Mucosa of descending colon (tissue), 3 donors: ENCODE measurements around the gene AP3S1. TPM values are rescaled to one million over a fixed set of nuclear protein-coding genes. Genes with fewer than 3 reads are reported as not detected.

Experiments
- ATAC-seq: fragments of 200-7000 bp; cut with Tn5 transposase; one replicate; pipeline ENCODE4 v1.9.1; 2020; ENCODE audit warnings: mild to moderate bottlenecking, moderate library complexity
- DNase-seq, 3 donors: peaks; one replicate each; pipeline ENCODE4 v3.0.0-alpha.2; 2020
- H3K36me3 ChIP-seq: fragments of 200-600 bp; one replicate; pipeline ENCODE4 v1.8.0; 2021; ENCODE audit warnings: low read depth, mild to moderate bottlenecking
- H3K4me1 ChIP-seq: fragments of 200-600 bp; one replicate; pipeline ENCODE4 v1.8.0; 2021; ENCODE audit warnings: low read depth, mild to moderate bottlenecking
- H3K4me3 ChIP-seq: fragments of 200-600 bp; one replicate; pipeline ENCODE4 v1.8.0; 2021; ENCODE audit warnings: mild to moderate bottlenecking
- H3K9me3 ChIP-seq: fragments of 200-600 bp; one replicate; pipeline ENCODE4 v1.8.0; 2021; ENCODE audit warnings: mild to moderate bottlenecking
- intact Hi-C, 2 donors: fragments of 100-400 bp; cut with DNase I in 1 of 2; cut with micrococcal nuclease in 1 of 2; formaldehyde crosslinking; loops; one replicate each; pipeline versions ENCODE4 v1.11.0 to v1.11.1; 2022; cut with DNase I, micrococcal nuclease
- total RNA-seq, 3 donors: library from RNA; stranded (reverse); fragmentation: NEBNext Ultra II Directional in 2 of 3; extraction: Animal tissue kit (Norgen Biotek cat#: 25700) in 2 of 3; gene quantifications; one replicate each; pipeline versions ENCODE4 v1.2.1 to v1.2.4, GENCODE V29; 2021 to 2023
- TF ChIP-seq, protein P1 (sequence below): fragments of 200-600 bp; IDR thresholded peaks from one replicate; pipeline ENCODE4 v1.8.0; 2022; ENCODE audit warnings: antibody characterized with exemption, mild to moderate bottlenecking
- donor health status: DM: no; HTN: no; CAD: no; lungs with moderate emphysema.
- donor health status: DM: no; HTN: no; CAD: no.
- donor health status: DM: no; HTN: yes; CAD: no.

Gene AP3S1
- total RNA-seq, 3 donors from 2014 or later: 75.5 to 94.8 (median 76.2) TPM

DNA sequence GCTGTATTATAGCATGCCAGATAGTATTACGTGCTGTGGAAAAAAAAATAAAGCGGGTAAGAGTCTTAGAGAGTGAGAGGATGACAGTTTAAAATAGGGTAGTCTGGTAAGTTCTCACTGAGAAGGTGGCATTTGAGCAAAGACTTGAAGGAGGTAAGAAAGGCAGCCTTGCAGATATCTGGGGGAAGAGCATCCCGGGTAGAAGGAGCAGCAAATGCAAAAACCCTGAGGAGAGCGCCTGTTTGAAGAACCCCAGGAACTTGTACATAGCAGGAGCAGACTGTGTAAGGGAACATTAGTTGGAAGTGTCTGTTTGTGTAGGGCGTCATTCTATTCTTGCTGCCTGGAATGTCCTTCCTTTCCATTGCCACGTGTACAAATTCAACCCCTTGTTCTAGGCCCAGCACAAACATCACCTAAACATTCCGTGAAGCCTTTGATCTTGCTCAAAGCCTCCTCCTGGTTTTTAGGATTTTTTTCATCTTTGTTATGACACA is 2.6 kb downstream of the AP3S1 start:
- no peaks in the 10 kb centered on the region for H3K36me3 ChIP-seq
- no peak for DNase-seq
- TF ChIP-seq, protein P1, sequence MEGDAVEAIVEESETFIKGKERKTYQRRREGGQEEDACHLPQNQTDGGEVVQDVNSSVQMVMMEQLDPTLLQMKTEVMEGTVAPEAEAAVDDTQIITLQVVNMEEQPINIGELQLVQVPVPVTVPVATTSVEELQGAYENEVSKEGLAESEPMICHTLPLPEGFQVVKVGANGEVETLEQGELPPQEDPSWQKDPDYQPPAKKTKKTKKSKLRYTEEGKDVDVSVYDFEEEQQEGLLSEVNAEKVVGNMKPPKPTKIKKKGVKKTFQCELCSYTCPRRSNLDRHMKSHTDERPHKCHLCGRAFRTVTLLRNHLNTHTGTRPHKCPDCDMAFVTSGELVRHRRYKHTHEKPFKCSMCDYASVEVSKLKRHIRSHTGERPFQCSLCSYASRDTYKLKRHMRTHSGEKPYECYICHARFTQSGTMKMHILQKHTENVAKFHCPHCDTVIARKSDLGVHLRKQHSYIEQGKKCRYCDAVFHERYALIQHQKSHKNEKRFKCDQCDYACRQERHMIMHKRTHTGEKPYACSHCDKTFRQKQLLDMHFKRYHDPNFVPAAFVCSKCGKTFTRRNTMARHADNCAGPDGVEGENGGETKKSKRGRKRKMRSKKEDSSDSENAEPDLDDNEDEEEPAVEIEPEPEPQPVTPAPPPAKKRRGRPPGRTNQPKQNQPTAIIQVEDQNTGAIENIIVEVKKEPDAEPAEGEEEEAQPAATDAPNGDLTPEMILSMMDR: no peak
- H3K4me3 ChIP-seq: no peak overlapping the region
- H3K4me1 ChIP-seq: peaks cover 19% of the 10 kb centered on the region
- H3K9me3 ChIP-seq: no peaks in the 10 kb centered on the region
- no peak for ATAC-seq
- intact Hi-C loops: loop anchor here in 1 of 2 donors (5.0 kb wide), 2 partner anchors 217 to 302 kb away; partner anchors contain the start of genes FEM1C and TMED7

DNA sequence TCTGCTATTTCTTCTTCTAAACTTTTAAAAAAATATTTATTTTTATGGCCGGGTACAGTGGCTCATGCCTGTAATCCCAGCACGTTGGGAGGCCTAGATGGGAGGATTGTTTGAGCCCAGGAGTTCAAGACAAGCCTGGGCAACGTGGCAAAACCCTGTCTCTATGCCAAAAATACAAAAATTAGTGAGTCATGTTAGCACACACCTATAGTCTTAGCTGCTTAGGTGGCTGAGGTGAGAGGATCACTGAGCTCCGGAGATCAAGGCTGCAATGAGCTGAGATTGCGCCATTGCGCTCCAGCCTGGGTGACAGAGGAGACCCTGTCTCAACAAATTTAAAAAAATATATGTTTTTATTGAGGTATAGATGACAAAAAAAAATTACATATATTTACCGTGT is 5.6 kb downstream of the AP3S1 start:
- no peaks in the 10 kb centered on the region for H3K36me3 ChIP-seq
- peaks cover 7% of the 10 kb centered on the region for H3K4me1 ChIP-seq
- no peak overlapping the region for H3K4me3 ChIP-seq
- TF ChIP-seq, protein P1: no peak
- H3K9me3 ChIP-seq: no peaks in the 10 kb centered on the region
- intact Hi-C loops: no loop called here
- DNase-seq: no peak
- ATAC-seq: no peak

DNA sequence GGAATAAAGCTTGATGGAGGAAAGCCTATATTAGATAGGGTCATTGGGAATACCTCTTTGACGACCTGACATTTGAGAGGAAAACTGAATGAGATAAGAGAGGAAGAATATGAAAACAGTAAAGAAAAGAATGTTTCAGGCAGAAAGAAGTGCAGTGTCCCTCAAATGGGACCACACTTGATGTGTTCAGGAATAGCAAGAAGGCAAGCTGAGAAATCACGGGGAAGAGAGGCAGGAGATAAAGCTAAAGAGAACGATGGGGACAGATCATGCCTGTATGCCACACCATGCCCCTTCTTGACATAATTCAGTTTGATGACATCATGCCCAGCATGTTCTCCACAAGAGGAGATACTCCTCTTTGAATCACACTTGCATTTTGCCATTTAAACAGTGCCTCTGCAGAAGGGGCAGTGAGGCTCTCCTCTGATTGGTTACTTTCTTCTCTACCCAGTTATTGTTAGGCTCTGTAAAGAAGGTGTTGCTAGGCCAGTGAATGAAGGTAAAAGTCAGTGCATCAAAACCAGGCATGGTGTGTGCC is 7.6 kb downstream of the AP3S1 start:
- H3K4me1 ChIP-seq: no peaks in the 10 kb centered on the region
- ATAC-seq (no peak), DNase-seq (no peak)
- intact Hi-C loops: no loop called here
- H3K9me3 ChIP-seq: no peaks in the 10 kb centered on the region
- TF ChIP-seq, protein P1: no peak
- H3K36me3 ChIP-seq: no peaks in the 10 kb centered on the region
- H3K4me3 ChIP-seq: no peak overlapping the region

DNA sequence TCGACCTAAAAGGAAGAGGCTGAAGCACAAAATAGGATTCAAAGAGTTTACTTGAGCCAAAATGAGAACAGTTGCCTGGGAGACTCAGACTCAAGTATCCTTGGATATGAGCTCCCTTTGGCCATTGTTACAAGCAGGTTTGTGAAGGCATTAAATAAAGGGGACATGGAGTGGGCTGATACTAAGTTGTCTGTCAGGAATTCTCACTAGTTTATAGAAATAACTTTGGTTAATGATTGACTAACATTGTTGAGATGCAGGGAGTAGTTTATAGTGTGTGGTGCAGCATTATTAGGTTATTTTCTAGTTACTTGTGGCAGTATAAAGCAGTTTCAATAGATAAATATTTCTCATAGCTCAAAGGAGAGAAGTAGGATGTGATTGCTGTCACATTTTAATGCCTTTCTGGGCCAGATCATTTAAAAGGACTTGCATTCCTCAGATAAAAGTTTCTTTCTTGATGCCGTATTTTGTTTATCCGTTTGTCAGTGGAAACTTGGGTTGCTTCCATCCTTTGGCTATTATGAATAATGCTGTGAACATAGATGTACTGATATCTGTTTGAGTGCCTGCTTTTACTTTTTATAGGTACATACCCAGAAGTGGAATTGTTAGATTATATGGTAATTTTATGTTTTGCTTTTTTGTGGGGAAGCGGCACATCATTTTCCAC is 9.1 kb downstream of the AP3S1 start:
- no peaks in the 10 kb centered on the region for H3K36me3 ChIP-seq
- DNase-seq: no peak
- H3K4me3 ChIP-seq: no peak overlapping the region
- no peaks in the 10 kb centered on the region for H3K9me3 ChIP-seq
- ATAC-seq: no peak
- TF ChIP-seq, protein P1: no peak
- no peaks in the 10 kb centered on the region for H3K4me1 ChIP-seq
- intact Hi-C loops: no loop called here

DNA sequence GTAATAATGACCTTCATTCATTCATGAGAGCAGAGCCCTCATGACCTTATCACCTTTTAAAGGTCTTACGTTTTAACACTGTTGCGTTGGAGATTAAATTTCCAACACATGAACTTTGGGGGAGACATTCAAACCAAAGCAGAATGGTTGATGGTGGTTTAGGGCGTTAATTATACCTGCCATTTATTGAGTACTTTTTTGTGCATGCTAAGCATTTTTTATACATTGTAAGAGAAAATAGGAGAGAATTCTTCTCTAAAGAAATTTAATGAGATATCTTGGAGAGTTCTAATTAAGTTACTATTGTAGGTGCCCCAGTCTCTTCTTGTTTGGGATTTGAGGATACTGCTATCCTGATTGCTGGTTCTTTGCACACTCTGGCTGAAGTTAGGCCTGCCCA is 12.4 kb downstream of the AP3S1 start:
- no peak overlapping the region for H3K4me3 ChIP-seq
- DNase-seq (no peak), ATAC-seq (no peak)
- intact Hi-C loops: no loop called here
- H3K9me3 ChIP-seq: no peaks in the 10 kb centered on the region
- H3K36me3 ChIP-seq: no peaks in the 10 kb centered on the region
- H3K4me1 ChIP-seq: peaks cover 7% of the 10 kb centered on the region
- TF ChIP-seq, protein P1: no peak
